Measurements from ENCODE around the gene AK5.
"Not testable (repeated sequence)": the region's sequence is repeated elsewhere in the genome, so short reads cannot be mapped to it uniquely, and the experiment has no call there.

The AK5 gene

DNA sequence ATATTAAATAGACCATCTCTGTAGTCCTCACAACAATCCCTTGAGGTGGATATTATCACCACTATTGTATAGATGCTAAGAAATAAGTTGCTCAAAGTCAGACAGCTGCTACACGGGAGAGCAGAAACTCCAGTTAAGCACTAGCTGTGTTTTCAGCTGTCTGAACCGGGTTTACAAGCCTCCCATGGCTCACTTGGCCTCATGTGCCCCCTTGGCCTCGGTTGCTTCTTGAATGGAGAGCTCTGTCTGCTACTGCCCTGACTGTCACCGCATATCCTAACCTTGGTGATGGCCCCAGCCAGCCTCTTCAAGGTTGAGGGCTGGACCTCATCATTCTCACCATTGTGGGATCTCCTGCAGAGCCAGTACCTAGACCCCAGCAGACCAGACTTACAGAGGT is 123.4 kb downstream of the AK5 start:
- DNase-seq, result no peak

DNA sequence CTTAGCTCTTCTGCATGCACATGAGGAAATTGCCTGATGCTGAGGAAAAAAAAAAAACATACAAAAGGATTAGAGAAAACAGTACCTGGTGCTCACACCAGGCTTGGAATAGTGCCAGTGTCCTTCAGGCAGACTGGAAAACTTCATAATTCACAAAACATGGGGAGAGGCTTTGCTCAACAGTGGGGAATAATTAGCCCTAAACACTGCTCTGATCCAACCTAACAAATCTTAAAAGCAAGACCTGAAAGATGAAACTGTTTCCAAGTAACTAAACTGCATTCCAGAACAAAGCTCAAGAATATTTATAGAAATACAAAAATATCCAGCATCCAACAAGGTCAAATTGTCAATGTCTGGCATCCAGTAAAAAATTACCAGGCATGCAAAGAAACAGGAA is 124.8 kb downstream of the AK5 start:
- DNase-seq, result no peak

DNA sequence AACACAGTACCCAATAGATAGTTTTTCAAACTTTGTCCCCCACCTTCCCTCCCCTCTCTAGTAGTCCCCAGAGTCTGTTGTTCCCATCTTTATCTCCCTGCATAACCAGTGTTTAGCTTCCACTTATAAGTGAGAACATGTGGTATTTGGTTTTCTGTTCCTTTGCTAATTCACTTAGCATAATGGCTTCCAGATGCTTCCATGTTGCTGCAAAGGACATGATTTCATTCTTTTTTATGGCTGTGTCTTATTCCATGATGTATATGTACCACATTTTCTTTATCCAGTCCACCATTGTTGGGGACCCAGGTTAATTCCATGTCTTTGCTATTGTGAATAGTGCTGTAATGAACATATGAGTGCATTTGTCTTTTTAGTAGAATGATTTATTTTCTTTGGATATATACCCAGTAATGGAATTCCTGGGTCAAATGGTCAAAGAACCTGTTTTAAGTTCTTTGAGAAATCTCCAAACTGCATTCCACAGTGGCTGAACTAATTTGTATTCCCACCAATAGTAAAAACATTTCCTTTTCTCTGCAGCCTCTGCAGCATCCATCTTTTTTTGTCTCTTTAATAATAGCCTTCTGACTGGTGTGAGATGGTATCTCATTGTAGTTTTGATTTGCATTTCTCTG is 126.0 kb downstream of the AK5 start:
- DNase-seq, result no peak

DNA sequence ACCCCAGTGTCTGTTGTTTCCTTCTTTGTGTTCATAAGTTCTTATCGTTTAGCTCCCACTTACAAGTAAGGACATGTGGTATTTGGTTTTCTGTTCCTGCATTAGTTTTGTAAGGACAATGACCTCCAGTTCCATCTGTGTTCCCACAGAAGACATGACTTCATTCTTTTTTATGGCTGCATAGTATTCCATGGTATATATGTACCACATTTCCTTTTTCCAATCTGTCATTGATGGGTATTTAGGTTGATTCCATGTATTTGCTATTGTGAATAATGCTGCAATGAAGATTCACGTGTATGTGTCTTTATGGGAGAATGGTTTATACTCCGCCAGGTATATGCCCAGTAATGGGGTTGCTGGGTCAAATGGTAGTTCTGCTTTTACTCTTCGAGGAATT is 127.1 kb downstream of the AK5 start:
- not testable (repeated sequence) for DNase-seq

DNA sequence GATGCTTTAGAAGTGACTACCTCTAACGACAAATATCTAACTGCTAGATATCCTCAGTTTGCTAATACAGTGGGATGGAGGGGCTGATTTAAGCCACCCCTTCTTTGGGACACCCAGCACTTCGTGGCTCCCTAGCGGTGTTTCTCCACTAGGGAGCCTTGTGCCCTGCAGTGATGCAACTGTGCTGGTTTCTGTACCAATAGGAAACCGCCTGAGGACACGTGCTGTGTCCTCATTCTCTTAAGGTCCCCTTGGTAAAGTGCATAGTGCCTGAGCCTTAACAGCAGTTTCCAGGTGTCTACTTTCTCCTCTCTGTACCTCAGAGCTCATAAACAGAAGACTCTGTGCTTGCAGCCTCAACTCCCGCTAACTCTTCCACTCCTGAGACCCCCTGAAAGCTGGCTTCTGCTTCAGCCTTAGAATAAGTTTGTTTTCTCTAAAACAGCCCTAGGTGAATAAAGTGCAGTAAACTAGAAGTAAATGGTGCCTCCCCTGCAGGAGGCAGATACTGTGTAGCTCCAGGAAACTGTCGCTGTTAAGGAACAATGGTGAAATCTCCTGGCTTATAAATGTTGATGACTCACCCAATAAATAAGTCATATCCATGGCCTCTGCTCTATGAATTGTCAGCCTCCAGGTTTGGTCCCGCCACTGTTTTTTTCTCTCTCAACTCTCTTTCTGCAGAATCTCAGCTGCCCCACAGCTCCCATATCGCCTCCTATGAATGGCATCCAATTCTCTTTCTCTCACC is 130.4 kb downstream of the AK5 start:
- DNase-seq, result no peak

DNA sequence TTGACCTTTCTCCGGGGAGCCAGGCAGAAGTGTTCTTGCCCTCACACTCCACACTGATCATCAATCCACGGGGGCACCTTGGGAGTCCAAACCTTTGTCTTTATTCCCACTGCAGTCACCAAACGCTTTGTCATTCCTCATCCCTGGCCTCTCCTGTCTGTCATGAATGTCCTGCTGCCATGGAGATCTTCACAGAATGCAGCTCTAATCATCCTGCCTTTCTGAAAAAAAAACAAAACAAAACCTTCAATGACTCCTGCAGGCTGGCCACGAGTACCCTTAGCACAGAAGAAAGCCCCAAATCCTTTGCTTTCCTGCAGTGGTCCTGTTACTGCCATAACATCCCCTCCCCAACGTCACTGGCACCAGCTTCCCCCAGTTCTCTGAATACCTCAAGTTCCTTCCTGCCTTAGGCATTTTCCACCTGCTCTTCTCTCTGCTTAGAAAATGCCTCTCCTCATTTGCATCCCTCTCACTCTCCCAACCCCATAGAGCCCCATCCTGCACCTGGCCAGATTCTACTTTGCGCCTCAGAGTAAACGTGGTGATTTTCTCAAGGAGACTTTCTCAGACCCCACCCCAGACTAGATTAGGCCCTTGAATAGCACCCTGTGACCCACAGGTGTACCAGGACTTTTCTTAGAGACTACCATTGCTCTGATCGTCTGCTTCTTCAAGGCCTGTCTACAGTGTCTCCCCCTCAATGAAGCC is 131.2 kb downstream of the AK5 start:
- DNase-seq, result no peak

DNA sequence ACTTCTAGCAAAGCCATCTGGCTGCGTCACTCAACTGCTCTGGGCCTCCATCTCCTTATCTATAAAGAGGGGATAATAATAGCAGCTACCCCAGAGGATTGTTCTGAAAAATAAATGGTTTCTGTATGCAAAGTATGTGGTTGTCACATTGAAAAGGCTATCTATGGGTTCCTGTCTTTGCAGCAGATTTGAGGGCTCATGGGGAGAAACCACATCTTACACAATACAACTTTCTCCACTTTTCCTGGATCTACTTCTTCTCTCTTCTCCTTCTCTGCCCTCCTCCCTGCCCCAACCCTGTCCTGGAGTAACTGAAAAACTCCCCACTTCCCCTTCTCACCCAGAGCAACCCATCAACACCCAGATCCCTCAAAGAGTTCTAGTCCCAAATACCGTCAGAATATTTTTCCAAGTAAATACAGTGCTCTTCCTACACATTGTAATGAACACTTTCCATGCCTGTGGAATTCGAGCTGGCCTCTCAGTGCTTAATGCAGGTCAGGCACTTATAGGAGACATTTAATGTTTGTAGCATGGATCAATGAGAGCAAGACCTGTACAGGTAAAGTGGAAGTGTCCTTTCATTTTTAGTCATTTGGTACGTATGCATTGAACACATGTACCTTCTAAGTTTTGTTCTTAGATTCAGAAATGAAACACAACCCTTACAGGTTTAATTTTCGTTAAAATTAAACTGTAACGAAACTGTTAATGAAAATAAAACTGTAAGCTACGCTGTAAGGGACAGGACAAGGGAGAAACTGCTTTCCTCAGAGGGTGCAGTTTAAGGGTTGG is 131.9 kb downstream of the AK5 start:
- DNase-seq, result no peak

DNA sequence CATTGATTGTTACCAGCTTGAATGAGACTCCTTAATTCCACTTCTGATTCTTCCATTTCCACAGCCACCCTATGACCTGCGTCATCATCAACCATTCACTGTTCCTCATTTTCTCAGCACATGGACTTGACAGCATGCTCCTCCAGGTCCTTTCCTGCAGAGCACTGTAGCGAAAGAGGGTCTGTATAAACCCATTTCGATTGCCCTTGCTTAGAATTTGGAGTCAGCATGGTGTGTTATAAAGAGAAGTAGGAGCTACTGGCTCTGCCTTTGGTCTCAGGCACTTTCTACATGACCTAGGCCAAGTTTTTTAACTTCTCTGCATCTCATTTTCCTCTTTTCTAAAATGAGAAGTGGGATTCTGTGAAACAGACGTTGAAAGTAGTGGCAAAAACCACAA is 133.8 kb downstream of the AK5 start:
- DNase-seq, result no peak

DNA sequence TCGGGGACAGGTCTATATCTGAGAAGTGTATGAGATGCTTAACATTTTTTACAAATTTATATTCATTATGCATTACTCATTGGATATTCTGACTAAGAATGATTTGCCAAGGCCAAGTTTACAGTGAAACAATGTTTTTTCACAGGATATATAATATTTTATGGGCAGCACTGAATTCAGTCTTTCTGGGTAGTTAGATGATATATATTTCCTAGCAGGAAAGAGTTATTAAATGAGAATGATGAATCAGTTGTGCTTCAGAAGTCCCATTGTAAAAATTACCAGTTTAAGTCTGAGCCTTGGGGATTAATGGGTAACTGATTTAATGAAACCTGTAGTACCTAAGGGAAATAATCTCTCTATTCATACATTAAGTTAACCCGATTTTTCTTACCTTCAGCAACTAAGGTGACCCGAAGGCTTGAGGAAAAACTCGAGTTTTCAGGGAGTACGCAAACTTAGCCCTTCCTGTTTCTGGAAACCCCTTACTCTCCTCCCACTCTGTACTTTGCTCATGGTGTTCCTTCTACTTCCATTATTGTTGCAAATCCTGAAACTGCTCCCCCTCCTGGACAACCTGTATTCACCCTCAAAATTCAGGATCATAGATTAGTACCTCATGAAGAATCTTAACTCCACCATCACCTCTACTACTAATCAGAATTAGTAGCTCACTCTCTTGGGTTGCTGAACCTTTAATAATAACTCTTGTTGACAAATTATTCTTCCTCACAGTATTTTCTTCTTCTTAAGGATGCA is 135.1 kb downstream of the AK5 start:
- no peak for DNase-seq

DNA sequence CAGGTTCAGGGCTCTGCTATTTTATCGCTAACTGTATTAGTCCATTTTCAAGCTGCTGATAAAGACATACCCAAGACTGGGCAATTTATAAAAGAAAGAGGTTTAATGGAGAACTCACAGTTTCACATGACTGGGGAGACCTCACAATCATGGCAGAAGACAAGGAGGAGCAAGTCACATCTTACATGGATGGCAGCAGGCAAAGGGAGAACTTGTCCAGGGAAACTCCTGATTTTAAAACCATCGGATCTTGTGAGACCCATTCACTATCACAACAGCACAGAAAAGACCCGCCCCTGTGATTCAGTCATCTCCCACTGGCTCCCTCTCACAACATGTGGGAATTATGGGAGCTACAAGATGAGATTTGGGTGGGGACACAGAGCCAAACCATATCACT is 136.2 kb downstream of the AK5 start:
- DNase-seq, result not testable (repeated sequence)

DNA sequence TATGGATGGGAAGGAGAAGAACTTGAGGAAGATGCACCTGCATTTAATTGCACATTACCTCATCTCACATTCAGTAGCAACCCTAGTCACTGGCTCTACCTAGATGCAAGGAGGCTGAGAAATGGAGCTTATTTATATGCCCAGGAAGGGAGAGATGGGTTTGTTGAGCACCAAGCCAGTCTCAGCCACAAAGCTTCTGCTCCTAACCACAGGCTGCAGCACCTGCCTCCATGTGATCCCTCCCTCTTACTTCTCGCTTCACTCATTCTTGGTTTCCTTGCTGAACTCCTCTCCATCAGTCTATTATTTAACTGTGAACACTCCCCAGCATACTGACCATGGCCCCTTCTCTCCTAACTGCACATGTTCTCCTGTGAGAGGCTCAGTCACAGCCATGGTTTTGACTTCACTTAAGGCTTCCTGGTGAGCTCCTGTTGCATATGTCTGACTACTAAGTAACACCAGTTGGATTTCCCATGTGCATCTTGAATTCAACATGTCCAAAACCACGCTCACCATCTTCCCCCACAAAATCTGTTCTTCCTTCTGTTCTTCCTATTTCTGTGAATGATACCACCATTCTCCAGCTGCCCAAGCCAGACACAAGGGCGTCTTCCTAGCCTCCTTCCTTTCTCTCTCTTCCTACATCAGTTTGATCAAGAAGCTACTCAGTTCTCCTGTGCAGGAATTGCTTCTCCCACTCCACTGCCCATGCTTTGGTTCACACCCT is 139.8 kb downstream of the AK5 start:
- no peak for DNase-seq

DNA sequence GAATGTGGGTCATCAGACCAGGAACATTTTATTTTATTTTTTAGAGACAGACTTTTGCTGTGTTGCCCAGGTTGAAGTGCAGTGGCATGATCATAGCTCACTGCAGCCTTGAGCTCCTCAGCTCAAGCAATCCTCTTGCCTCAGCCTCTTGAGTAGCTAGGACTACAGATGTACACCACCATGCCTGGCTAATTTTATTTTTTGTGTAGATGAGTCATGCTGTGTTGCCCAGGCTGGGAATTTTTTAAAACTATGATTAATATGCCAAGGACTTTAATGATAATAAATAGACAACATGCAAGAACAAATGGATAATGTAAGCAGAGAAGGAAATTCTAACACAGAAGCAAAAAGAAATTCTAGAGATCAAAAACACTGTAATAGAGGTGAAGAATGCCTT is 142.4 kb downstream of the AK5 start:
- DNase-seq, result no peak

DNA sequence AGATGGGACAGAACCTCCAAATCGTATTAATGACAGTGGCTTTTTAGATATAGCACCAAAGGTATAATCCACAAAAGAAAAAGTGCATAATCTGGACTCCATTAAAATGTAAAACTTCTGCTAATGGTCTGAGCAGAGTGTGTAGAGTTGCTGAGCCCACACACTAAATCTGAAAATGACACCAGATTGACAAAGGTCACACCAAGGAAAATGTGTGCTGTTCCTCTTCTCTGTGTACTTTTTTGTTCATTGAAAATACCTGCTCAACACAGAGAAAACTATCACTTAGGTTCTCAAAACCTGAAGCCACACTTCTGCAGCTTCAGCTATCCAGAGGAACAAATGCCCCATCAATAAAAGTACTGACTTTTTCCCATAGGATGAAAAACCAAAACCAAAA is 146.2 kb downstream of the AK5 start:
- DNase-seq, result no peak

DNA sequence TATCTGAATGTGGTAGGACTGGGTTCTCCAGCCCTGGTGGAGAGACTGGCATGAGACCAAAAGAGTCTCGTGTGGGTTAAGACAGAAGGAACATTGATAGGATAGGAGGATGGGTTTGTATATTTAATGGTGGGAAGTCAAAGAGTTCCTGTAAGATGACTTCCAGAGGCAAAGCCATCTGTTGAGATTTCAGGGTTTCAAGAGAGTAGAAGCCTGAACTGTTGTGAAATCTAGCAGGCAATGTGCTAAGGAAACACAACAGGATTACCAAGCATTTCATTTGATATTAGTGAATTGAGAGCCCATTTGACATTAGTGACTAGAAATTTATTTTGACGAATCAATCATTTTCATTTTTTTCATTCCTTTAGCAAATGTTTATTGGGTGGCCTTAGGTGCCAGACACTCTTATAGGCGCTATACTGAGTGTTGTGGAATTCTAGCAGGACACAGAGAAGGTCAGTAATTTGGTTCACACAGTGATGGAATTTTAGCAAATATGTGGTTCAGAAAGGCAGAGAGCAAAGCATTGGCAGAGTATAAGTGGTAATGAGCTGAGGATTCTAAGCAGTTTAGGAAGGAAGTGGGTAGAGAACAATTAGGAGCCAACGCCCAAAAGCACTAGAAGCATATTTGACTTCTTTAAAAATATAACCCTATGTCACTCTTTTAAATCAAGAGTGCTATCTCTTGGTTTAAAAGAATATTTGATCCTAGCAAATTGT is 149.3 kb downstream of the AK5 start:
- no peak for DNase-seq

DNA sequence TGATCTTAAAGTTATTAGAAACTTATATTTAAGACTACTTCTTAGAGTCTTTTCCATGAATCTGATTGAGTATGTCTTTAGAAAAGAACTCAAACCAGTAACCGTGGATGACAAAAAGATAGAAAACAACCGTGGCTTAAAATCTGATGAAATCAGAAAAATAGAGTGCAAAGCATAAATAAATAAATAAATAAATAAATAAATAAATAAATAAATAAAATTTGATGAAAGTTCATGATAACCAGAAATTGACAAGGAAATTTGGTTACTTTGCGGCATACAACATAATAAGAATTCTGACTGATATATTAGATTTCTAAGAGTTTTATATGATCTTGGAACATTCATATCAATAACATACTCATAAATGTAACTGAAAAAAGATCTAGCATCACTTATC is 152.1 kb downstream of the AK5 start:
- DNase-seq, result no peak

DNA sequence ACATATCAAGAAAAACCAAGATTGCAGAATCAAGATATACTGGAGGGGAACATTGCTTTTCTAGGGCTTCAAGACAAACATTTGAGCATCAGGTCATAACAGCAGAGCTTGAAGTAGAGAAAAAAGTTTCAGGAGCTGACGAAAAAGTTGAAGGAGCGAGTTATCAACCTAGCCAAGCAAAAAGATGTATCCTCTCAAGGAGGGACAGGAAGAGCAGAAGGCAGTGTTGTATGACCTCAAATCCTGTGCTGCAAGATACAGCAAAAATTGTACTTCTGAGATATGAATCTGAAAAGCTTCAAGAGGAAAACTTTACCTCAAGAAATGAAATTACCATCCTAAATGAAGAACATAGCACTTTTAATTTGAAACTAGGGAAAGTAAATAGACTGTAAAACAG is 153.1 kb downstream of the AK5 start:
- no peak for DNase-seq

DNA sequence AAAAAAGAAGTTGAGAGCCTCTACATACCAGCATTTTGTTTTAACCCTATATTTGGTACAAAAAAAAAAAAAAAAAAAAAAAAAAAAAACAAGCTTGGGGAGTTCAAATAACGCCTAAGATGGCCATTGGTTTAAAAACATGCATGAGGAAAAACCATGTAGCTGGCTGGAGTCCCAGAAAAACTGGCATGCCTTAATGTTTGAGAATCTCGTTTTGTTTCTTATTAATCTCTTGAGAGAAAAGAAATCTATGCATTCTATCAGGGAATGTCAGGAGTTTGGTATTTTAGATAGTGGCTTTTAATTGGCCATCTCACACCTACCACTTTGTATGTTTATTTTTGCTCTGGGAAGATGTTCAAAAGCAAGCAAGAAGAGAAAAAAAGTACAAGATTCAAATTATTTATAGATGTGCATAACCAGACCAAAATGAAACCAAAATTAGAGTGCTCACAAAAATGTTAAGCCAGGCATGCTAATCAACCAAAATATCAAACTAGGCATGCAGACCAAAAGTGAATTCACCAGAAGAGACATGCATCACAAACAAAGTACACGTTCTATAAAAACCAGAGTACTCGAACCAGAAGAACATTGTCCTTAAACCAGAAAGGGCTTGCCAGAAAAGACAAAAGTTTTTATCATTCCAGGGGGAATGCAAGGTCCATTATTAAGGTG is 156.6 kb downstream of the AK5 start:
- DNase-seq, result no peak

DNA sequence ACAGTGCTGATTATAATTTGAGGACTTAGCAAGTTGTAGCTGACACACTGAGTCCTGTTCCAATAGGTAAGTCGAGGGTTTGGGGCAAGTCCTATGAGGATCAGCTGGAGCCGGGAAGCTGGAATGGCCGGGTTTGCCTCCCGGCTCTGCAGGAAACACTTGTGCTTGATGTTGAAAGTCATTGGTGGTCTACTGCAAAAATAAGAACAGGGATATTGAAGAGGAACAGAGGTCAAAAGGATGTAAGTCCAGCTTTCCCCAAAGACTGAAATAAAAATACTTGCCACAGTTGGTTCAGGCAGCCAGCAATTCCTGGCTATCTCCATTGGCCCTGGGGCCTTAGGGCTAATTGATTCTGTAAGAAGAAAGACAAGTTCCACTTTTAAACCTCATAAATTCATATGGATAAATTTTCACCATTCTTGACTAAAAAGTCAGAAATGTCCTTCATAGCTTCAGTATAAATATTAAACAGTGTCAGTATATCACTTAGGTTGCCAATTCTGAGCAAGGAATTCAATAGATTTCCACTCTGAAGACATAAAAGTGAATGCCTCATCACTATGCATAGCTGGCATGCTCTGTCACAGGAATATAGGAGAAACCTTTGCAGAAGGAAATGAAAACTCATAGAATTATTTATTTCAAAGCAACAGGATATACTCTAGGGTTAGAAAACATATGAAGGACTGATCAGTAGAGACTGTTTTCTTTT is 165.2 kb downstream of the AK5 start:
- no peak for DNase-seq

DNA sequence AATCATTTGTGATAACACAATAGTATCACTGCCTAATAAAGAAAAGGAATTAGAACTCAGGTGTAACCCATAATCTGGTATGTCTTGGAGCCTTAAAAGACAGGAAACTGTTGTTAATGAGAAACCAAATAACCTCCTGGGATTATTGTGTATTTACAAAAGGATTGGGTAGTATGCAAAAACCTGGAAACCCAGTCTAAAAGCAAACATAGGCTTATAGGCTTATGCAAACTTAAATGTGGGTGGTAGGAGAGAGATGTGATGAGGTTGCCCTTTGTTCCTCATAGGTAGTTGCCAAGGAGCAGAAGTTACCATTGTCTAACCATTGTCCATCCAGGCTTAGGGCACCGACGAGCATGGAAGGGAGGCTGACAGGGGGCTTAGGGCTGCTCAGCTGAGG is 165.8 kb downstream of the AK5 start:
- no peak for DNase-seq

DNA sequence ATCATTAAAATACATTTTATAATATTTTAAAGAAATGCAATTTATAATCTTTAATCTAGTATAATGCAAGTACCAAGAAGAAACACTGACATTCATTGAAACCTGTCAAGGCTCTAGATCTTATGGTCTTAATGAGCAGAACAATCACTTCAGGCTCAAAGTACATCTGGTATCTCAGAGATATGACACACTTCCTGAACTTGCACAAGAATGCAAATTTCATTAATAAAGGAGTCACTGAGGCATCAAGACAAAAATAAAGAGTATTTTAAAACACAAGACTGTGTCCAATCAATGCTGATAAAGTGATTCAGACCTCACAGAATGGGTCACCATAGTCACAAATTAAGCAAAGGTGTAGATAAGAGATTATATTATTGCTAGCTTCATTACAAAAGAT is 178.1 kb downstream of the AK5 start:
- no peak for DNase-seq
